Fibroblast of lung (primary cell): Measurements from ENCODE around the gene TMEM259. TPM values are rescaled to one million over a fixed set of nuclear protein-coding genes. Genes with fewer than 3 reads are reported as not detected.

Experiments used
- DNase-seq, 2 donors: peaks; one replicate each; pipeline versions ENCODE4 v3.0.0 to v3.0.0-alpha.2; 2010; ENCODE audit warnings: low read depth in 2 of 2
- H2AFZ ChIP-seq: 2 replicates; pipeline ENCODE4 v1.5.1; 2012; ENCODE audit warnings: low read length, control low read depth, inconsistent platforms
- H3K27ac ChIP-seq: 2 replicates; pipeline ENCODE4 v1.5.1; 2011; ENCODE audit warnings: low read length, control low read depth; ENCODE audit not compliant: insufficient read depth
- H3K27me3 ChIP-seq: 2 replicates; pipeline ENCODE4 v1.5.1; 2011; ENCODE audit warnings: mild to moderate bottlenecking, low read length; ENCODE audit not compliant: control insufficient read depth, insufficient read depth
- H3K36me3 ChIP-seq: 2 replicates; pipeline ENCODE4 v1.5.1; 2011; ENCODE audit warnings: low read length; ENCODE audit not compliant: control insufficient read depth, insufficient read depth
- H3K4me1 ChIP-seq: 2 replicates; pipeline ENCODE4 v1.5.1; 2011; ENCODE audit warnings: low read length; ENCODE audit not compliant: control insufficient read depth, insufficient read depth; ENCODE audit errors: extremely low read depth
- H3K4me2 ChIP-seq: 2 replicates; pipeline ENCODE4 v1.5.1; 2011; ENCODE audit warnings: low read length, control low read depth; ENCODE audit not compliant: insufficient read depth; ENCODE audit errors: extremely low read depth
- H3K4me3 ChIP-seq, 4 experiments: fragments of 200-600 bp in 1 of 4; sonication (generic) in 1 of 4; replicated peaks in 1 of 4; 2 replicates each; pipeline ENCODE4 v1.5.1; 2011 to 2016; ENCODE audit warnings: low read length in 4 of 4, low read depth in 3 of 4, mild to moderate bottlenecking in 3 of 4, control low read depth in 2 of 4, inconsistent platforms in 1 of 4, mixed read lengths in 1 of 4; ENCODE audit not compliant: insufficient read depth in 1 of 4; ENCODE audit errors: control extremely low read depth in 1 of 4
- H3K79me2 ChIP-seq: 2 replicates; pipeline ENCODE4 v1.5.1; 2012; ENCODE audit warnings: mild to moderate bottlenecking, low read length, inconsistent platforms; ENCODE audit not compliant: control insufficient read depth, insufficient read depth
- H3K9ac ChIP-seq: 2 replicates; pipeline ENCODE4 v1.5.1; 2011; ENCODE audit warnings: mild to moderate bottlenecking, low read length, control low read depth; ENCODE audit not compliant: insufficient read depth
- H3K9me3 ChIP-seq: 2 replicates; pipeline ENCODE4 v1.5.1; 2012; ENCODE audit warnings: low read depth, low read length; ENCODE audit not compliant: control insufficient read depth, insufficient read depth
- H4K20me1 ChIP-seq: 2 replicates; pipeline ENCODE4 v1.5.1; 2011; ENCODE audit warnings: low read length; ENCODE audit not compliant: control insufficient read depth, insufficient read depth; ENCODE audit errors: extremely low read depth
- CTCF ChIP-seq, 2 donors: IDR thresholded peaks in 1 of 2; conservative IDR thresholded peaks in 1 of 2; 1 replicate in 1 of 2; 2 replicates in 1 of 2; pipeline ENCODE4 v1.5.1; 2011 to 2012; ENCODE audit warnings: low read length in 2 of 2, control low read depth in 1 of 2, inconsistent platforms in 1 of 2, low read depth in 1 of 2, mild to moderate bottlenecking in 1 of 2
- EZH2 ChIP-seq: IDR thresholded peaks from 2 replicates; pipeline ENCODE4 v1.5.1; 2012; ENCODE audit warnings: low read length, control low read depth, mild to moderate bottlenecking; ENCODE audit errors: missing control alignments
- polyA plus RNA-seq, 2 donors: library from polyadenylated mRNA; depleted of rRNA in 1 of 2; stranded (reverse) in 1 of 2; unstranded in 1 of 2; fragments of >200 nt; gene quantifications; 2 replicates each; pipeline ENCODE4 v1.2.1, GENCODE V29; 2011 to 2012; ENCODE audit warnings: missing spikeins in 1 of 2
- total RNA-seq: library from RNA; depleted of rRNA; stranded (reverse); fragments of >200 nt; gene quantifications from 2 replicates; pipeline ENCODE4 v1.2.1, GENCODE V29; 2014

TMEM259 gene
- total and polyA plus RNA-seq, 2 donors (not counting 1 experiment from before 2014, with no cell fraction given): 57.8 to 67.1 TPM

- H3K9ac ChIP-seq: no peak overlapping the region
These were observed 50.2 kb downstream of the TMEM259 start for GRCh38 chr19:970695-971094.

GRCh38 chr19:966485-967088, 54.3 kb downstream of the TMEM259 start:
- Histone ChIP-seq H3K27me3 (no peaks in the 10 kb centered on the region), H4K20me1 (no peaks in the 10 kb centered on the region), H2AFZ (no peak overlapping the region), H3K79me2 (no peaks in the 10 kb centered on the region), H3K9ac (no peak overlapping the region), H3K36me3 (peaks cover 30% of the 10 kb centered on the region), H3K27ac (no peak overlapping the region), H3K4me3 (no peak overlapping the region), H3K9me3 (peaks cover 2% of the 10 kb centered on the region), H3K4me2 (no peak overlapping the region), H3K4me1 (peaks cover 5% of the 10 kb centered on the region)
- TF ChIP-seq CTCF (conservative IDR thresholded peaks at IDR 0.05 in 1 of 2, IDR thresholded peaks at IDR 0.05 in 1 of 2; ENCODE audit: low read depth in 1 of 2, low read length in 2 of 2) (no peak), EZH2 (no peak)
- DNase-seq: no peak

More at GRCh38 chr19:970695-971094, 50.2 kb downstream of the TMEM259 start:
- TF ChIP-seq EZH2 (no peak), CTCF (conservative IDR thresholded peaks at IDR 0.05 in 1 of 2, IDR thresholded peaks at IDR 0.05 in 1 of 2; ENCODE audit: low read depth in 1 of 2, low read length in 2 of 2) (peak; percentile 53 to 58)
- no peaks in the 10 kb centered on the region for H3K79me2 ChIP-seq
- H3K36me3 ChIP-seq: peaks cover 14% of the 10 kb centered on the region
- H3K4me3 ChIP-seq: no peak overlapping the region
- no peak overlapping the region for H3K4me2 ChIP-seq
- H2AFZ ChIP-seq: no peak overlapping the region
- H4K20me1 ChIP-seq: no peaks in the 10 kb centered on the region
- H3K4me1 ChIP-seq: no peaks in the 10 kb centered on the region
- H3K9me3 ChIP-seq: peaks cover 2% of the 10 kb centered on the region
- no peak overlapping the region for H3K27ac ChIP-seq
- no peaks in the 10 kb centered on the region for H3K27me3 ChIP-seq
- peak in 1 of 2 donors; percentile 27 for DNase-seq

GRCh38 chr19:964761-965694, 55.9 kb downstream of the TMEM259 start:
- H3K4me1 ChIP-seq: peaks cover 5% of the 10 kb centered on the region
- no peaks in the 10 kb centered on the region for H4K20me1 ChIP-seq
- no peak overlapping the region for H2AFZ ChIP-seq
- no peak overlapping the region for H3K9ac ChIP-seq
- H3K79me2 ChIP-seq: no peaks in the 10 kb centered on the region
- H3K4me3 ChIP-seq: no peak overlapping the region
- peak; percentile 23 to 38 for DNase-seq
- peaks cover 26% of the 10 kb centered on the region for H3K36me3 ChIP-seq
- TF ChIP-seq EZH2 (no peak), CTCF (conservative IDR thresholded peaks at IDR 0.05 in 1 of 2, IDR thresholded peaks at IDR 0.05 in 1 of 2; ENCODE audit: low read depth in 1 of 2, low read length in 2 of 2) (no peak)
- no peak overlapping the region for H3K4me2 ChIP-seq
- no peaks in the 10 kb centered on the region for H3K9me3 ChIP-seq
- H3K27ac ChIP-seq: no peak overlapping the region
- no peaks in the 10 kb centered on the region for H3K27me3 ChIP-seq
